Progenitor cell of endocrine pancreas (in vitro differentiated cells): ENCODE results near the gene MTHFD1. TPM values are rescaled to one million over a fixed set of nuclear protein-coding genes. Genes with fewer than 3 reads are reported as not detected.

Source experiments
- total RNA-seq: library from RNA; stranded (reverse); gene quantifications from 2 replicates; pipeline ENCODE4 v1.2.1, GENCODE V29; 2021

The MTHFD1 gene
- total RNA-seq, 1 donor from 2014 or later: 70.3 TPM

Other genes with a start within 250 kb of the MTHFD1 start
- gene ESR2, start 94.0 kb upstream of the MTHFD1 start, total RNA-seq: 0.29 and 0.51 TPM in 2 replicates
- 1.1 and 1.6 TPM in 2 replicates for gene AKAP5, start 77.1 kb downstream of the MTHFD1 start, total RNA-seq
- gene ZBTB25, start 115.5 kb downstream of the MTHFD1 start, total RNA-seq: 11.7 and 11.8 TPM in 2 replicates
- gene ZBTB1, start 116.4 kb downstream of the MTHFD1 start, total RNA-seq: 43.6 and 44.5 TPM in 2 replicates
- 2.7 and 2.9 TPM in 2 replicates for gene HSPA2, start 152.4 kb downstream of the MTHFD1 start, total RNA-seq
- gene PPP1R36, start 161.6 kb downstream of the MTHFD1 start, total RNA-seq: 0.53 and 0.79 TPM in 2 replicates